HG03039 (cell line): Measurements from ENCODE around the gene KLHL2.

ENCODE experiments used
- ATAC-seq: cut with Tn5 transposase; IDR thresholded peaks from one replicate; pipeline ENCODE4 v1.9.1; 2021; ENCODE audit warnings: mild to moderate bottlenecking, moderate library complexity; ENCODE audit not compliant: unreplicated experiment

Gene KLHL2

DNA sequence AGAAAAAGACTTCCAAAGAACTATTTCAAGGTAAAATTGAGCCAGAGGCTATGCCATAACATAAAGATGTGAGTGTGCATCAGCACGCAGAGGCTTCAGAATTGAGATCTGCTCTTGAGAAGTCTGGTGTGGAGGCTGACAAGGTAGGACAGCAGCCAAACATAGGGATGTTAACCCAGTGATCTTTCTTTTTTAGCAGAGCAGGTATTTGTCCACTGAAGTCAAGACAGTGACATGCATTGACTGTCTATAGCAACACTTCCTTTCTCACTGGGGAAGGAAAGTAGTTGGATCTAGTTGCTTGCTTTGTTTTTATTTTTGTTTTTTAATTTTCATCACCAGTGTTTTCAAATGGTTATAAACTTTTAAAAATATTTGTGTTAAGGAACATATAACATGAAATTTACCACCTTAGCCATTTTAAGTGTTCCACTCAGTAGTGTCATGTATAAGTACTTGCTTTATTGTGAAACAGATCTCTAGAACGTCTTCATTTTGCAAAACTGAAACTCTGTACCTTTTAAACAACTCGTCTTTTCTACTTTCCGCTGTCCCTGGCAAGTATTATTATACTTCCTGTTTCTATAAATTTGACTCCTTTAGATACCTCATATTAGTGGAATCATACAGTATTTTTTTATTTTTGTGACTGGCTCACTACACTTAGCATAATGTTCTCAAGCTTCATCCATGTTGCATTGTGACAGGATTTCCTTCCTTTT is 79.4 kb downstream of the KLHL2 start:
- peak; percentile 54 for ATAC-seq

- ATAC-seq, result no peak
These were observed 80.9 kb downstream of the KLHL2 start for GRCh38 chr4:165288226-165288625.

DNA sequence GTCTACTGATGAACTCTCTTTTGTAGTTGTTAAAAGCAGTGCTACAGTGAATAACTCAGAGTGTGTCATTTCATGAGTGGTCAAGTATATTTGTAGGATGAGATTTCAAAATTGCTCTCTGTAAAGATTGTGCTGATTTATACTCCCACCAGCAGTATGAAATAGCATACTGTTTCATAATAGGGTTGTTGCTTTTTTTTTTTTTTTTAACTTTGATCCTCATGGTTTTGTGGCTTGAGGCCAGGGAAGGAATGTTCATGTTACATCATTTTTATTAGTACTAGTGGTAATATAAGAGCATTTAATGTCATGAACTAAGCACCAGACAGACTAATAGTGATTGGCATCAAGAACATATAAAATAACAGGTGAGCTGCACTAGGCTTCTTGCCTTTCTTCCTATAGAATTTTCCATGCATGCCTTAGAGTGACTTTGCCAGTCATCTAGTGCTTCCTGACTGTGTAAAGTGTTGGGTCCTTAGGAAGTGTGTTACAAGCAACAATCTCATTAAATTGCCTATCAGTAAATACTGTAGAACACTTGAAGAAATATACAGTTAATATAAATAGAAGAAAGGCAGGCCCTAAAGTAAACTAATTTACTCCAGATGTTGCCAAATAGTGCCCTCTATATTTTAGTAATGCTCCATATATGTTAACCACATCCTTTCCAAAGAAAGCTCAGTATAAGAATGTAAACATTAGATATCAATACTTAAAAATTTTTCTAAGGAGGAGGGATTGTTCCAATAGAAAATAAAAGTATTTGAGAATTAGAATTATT is 81.5 kb downstream of the KLHL2 start:
- ATAC-seq, result no peak

DNA sequence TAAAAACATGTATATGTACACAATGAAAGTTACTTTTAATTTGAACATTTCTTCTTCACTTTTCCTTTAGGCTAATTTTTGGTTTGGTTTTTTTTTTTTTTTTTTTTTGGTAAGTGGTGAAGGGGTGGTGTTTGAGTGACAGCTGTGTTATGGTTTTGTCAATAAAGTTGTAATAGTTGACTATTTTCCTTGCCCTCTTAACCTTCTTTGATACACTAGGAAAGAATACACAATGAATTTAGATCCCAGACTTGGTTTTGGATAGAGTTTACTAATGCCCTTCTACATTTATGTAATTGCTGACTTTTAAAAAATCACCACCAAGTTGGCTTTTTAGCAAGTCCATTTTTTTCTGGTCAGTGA is 82.0 kb downstream of the KLHL2 start:
- ATAC-seq, result no peak

GRCh38 chr4:165293061-165293460 is 85.7 kb downstream of the KLHL2 start:
- no peak for ATAC-seq

DNA sequence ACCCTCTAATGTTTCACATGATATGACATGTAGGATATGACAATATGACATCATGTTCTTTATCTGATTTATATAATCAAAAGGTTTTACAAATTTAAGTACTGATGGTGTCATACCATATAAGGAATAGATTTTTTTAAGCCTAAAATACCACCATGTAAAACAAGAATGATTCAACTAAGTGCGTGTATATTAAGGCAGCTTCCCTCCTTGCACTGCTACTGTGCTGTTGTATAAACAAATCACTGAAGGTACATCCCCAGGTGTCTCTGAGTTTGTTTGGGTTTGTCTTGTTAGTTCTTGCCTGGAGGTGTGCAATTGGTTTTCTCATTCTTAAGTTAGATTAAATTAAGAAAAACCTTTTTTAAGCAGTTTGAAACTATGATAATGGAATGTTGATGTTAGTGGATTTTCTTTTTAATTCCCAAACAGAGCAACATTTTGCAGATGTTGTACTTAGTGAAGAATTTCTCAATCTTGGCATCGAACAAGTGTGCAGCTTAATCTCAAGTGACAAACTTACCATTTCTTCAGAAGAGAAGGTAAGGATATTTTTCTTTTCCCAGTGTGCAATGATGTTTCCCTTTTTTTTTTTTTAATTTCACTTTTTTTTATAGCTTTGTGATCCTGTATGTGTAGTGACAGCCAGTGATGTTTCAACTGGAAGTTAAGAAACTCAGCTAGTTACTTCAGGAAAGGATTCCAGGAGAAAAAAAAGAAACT is 86.7 kb downstream of the KLHL2 start:
- ATAC-seq, result no peak

- ATAC-seq, result peak; percentile 84
These were observed 87.5 kb downstream of the KLHL2 start for GRCh38 chr4:165294907-165295306.

GRCh38 chr4:165297626-165298025 is 90.3 kb downstream of the KLHL2 start:
- no peak for ATAC-seq

DNA sequence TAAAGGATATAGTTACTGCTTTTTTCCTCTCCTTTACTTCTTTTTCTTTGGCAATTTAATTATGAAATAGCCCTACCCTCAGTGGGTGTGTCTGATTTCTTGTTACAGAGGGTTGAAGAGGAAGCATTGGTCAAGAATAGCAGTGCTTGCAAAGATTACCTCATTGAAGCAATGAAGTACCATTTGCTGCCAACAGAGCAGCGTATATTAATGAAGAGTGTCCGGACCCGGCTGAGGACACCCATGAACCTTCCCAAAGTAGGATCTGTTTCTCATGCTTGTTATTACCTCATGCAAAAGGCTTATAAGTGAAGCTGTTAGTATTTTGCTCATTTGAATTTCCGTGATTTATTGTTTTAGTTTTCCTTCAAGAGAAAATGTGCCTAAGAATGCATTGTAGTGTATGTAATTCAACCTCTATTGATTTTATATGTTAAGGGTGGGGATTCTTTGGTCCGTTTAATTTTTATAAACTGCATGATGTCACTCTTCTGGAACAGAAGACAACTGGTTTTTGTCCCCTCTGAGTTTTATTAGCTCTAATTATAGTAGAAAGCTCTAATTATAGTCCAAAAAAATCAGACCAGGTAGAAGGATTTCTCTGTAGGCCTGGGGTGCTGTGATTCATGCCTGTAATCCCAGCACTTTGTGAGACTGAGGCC is 92.2 kb downstream of the KLHL2 start:
- no peak for ATAC-seq

DNA sequence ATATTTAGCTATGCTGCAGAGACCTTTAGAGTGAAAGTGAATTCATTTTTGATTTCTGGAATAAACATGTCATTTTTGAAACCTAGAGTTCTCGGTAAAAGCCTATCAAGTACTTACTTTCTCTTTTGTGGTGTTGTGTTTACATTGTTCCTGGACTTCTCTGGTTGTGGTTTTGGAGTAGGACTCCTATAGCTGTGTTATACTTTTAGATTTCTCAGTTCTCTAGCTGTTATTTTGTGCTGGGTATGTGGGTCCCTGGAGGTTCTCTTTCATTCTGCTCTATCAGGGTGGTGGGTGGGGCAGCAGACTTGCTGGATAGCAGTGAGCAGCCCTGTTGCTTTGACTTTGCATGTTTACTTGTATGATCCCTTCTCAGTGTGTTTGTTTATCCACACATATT is 94.5 kb downstream of the KLHL2 start:
- ATAC-seq, result no peak

GRCh38 chr4:165302658-165303057 is 95.3 kb downstream of the KLHL2 start:
- ATAC-seq, result no peak

- ATAC-seq, result no peak
These were observed 100.8 kb downstream of the KLHL2 start for GRCh38 chr4:165308166-165308565.

DNA sequence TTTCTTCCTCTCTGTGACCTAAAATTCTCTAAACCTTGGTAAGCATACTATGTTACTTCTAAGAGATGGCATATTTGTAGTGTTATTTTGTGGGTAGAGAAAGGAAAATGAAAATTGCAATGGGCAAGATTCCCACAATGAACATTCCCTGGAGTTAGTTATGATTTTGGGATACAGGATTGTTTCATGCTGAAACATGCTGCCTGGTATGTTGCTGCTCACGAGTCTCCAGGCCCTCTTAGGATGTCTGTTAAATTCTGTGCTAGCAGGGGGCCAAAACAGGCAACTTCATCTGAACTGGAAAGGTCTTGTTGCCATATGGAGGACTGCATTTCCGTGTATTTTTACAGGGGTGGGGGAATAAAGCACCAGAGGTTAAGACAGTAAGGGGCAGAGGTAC is 101.2 kb downstream of the KLHL2 start:
- no peak for ATAC-seq

- no peak for ATAC-seq
These were observed 102.1 kb downstream of the KLHL2 start for GRCh38 chr4:165309456-165309855.

DNA sequence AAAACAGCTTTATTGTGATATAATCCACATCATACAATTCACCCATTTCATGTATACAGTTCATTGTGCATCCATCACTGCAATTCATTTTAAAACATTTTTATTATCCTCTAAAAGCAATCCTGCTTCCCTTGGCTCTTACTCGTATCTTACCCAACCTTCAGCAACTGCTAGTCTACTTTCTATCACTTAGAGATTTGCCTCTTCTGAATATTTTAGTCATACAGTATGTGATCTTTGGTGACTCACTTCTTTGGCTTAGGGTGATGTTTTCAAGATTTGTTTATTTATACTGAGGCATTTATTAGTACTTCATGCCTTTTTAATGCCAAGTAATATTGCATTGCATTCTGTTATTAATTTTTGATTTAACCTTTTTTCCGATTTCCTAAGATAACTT is 105.1 kb downstream of the KLHL2 start:
- no peak for ATAC-seq

GRCh38 chr4:165319030-165319429 is 111.7 kb downstream of the KLHL2 start:
- no peak for ATAC-seq

- ATAC-seq, result no peak
These were observed 112.1 kb downstream of the KLHL2 start for GRCh38 chr4:165319509-165319908.

DNA sequence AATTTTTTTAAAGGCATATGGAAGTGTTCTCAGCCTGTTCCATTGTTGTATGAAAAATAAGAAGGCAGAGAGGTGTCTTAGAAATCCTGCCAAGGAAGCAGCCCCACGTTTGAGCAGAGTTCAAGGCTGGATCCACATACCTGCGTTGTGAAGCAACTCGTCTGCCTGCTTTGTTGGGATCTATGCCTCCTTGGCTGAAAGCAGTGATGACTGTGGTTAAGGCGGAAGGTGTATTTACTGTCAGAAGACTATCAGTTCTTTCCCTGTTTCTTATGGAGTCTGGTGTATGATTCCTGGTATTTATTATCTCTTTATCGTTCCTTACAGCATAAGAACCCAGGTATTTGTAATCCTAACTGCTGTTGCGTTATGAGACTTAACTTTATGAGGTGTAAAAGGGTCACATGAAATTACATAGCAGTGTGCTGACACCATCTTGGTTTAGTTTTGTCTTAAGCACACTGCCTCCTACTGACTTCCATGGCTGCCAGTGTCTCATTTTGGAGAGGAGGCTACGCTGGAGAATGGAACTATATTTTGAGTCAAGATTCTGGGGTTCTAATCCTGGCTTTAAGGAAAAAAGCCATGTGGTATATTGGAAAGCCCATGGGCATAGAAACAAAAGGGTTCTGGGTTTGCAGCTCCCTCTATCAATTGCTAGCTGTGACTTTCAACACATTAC is 117.0 kb downstream of the KLHL2 start:
- ATAC-seq, result no peak

DNA sequence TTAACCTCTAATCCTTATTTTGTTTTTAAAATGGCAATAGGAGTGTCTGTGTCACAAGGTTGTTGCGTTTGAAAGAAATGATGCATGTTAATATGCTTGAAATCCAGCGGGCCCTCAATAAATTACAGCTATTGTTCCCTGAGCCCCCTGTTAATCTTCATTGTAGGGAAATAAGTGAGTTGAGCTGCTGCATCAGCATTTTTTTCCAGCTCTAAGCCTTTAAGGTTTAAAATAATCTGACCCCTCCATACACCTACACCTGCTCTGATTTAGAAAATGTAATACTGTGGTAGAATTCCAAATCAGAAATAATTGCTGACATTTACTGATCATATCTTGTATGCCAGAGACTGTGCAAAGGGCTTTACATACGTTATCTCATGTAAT is 117.5 kb downstream of the KLHL2 start:
- no peak for ATAC-seq

DNA sequence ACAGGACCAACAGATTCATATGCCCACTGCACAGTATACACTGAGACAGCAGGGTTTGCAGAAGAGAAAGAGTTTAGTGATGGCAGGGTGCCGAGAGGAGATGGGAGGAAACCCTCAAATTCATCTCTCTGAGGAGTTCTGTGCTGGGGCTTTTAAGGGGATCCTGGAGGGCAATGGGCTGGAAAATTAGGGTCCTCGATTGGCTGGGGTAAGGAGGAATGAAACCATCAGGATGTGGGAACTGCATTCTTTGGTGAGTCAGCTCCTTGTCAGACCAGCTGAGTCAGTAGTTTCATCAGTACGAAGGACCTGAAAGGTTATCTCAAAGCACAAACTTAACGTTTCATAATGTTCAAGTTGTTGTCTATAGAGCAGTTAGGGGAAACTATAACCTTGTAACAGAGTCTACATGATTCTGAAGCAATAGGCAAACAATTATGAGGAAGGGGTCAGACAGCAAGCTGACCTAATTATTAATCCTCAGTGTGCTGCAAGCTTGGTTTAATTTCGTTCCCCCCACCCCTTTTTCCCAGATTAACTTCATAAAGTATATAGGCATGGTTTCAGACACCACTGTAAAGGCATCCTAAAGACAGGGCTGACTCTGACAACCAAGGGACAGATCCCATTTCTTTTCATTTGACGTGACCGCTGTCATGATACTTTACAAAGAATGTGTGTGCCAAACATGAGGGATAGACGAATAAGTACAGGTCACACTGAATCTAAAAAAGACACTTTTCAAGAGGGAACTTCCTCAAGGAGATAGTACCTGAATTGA is 118.6 kb downstream of the KLHL2 start:
- no peak for ATAC-seq
